H1 (cell line): ENCODE measurements around the gene NDST4. TPM values are rescaled to one million over a fixed set of nuclear protein-coding genes. Genes with fewer than 3 reads are reported as not detected.

ENCODE experiments used
- CTCF ChIA-PET: fragments of 300-600 bp; sonication (Branson Sonifier 250); formaldehyde crosslinking; loops from one replicate; lab custom pipeline; 2021; ENCODE audit not compliant: partially characterized antibody; lab: Charles Lee
- POLR2A ChIA-PET: fragments of 300-600 bp; sonication (Branson Sonifier 250); formaldehyde crosslinking; loops from one replicate; lab custom pipeline; 2021; ENCODE audit warnings: inconsistent platforms; ENCODE audit not compliant: partially characterized antibody; lab: Charles Lee
- DNase-seq, 2 experiments: peaks; one replicate each; pipeline versions ENCODE4 v3.0.0 to v3.0.0-alpha.2; 2010 to 2022; ENCODE audit warnings: low spot score in 2 of 2, low read depth in 1 of 2, mixed read lengths in 1 of 2
- FAIRE-seq: peaks from 2 replicates; lab custom pipeline; 2011; peaks lifted over from hg19 to GRCh38; lab: Jason Lieb, UNC
- H2AFZ ChIP-seq: 2 replicates; pipeline ENCODE4 v1.8.1; 2012; ENCODE audit warnings: low read length, inconsistent platforms
- H2AK5ac ChIP-seq: 2 replicates; pipeline ENCODE4 v1.6.1; 2013; ENCODE audit warnings: low read depth, low read length
- H2BK120ac ChIP-seq: replicated peaks from 2 replicates; pipeline ENCODE3; 2013; ENCODE audit warnings: low read depth, low read length, inconsistent platforms
- H2BK12ac ChIP-seq: 2 replicates; pipeline ENCODE4 v1.6.1; 2013; ENCODE audit warnings: low read depth, low read length
- H2BK15ac ChIP-seq: 2 replicates; pipeline ENCODE4 v1.6.1; 2013; ENCODE audit warnings: low read length
- H2BK20ac ChIP-seq: 2 replicates; pipeline ENCODE4 v1.6.1; 2013; ENCODE audit warnings: low read length
- H2BK5ac ChIP-seq: 2 replicates; pipeline ENCODE4 v1.6.1; 2013; ENCODE audit warnings: low read depth, low read length
- H3K14ac ChIP-seq: 2 replicates; pipeline ENCODE4 v1.6.1; 2013; ENCODE audit warnings: inconsistent platforms; ENCODE audit not compliant: insufficient read length
- H3K18ac ChIP-seq: 2 replicates; pipeline ENCODE4 v1.6.1; 2013; ENCODE audit warnings: low read length; ENCODE audit errors: extremely low read depth
- H3K23ac ChIP-seq: 2 replicates; pipeline ENCODE4 v1.6.1; 2013; ENCODE audit warnings: inconsistent platforms; ENCODE audit not compliant: insufficient read length
- H3K23me2 ChIP-seq: 2 replicates; pipeline ENCODE4 v1.6.1; 2013; ENCODE audit warnings: low read depth, low read length
- H3K27ac ChIP-seq: 2 replicates; pipeline ENCODE4 v1.6.1; 2011; ENCODE audit warnings: low read depth, low read length, inconsistent platforms
- H3K27me3 ChIP-seq, 4 experiments: replicated peaks in 1 of 4; 1 replicate in 1 of 4; 2 replicates in 3 of 4; pipeline versions ENCODE4 v1.6.1 to v1.8.1; 2011 to 2013; ENCODE audit warnings: low read length in 3 of 4, mild to moderate bottlenecking in 3 of 4, inconsistent platforms in 2 of 4, mixed read lengths in 2 of 4, moderate library complexity in 1 of 4; ENCODE audit not compliant: control insufficient read depth in 3 of 4, insufficient read depth in 3 of 4; ENCODE audit errors: extremely low read depth in 1 of 4
- H3K36me3 ChIP-seq, 4 experiments: 2 replicates each; pipeline versions ENCODE4 v1.6.1 to v1.8.1; 2011 to 2013; ENCODE audit warnings: mild to moderate bottlenecking in 4 of 4, low read length in 3 of 4, moderate library complexity in 2 of 4, control low read depth in 1 of 4, inconsistent platforms in 1 of 4; ENCODE audit not compliant: insufficient read depth in 4 of 4, control insufficient read depth in 2 of 4
- H3K4ac ChIP-seq: replicated peaks from 2 replicates; pipeline ENCODE3; 2013; ENCODE audit warnings: low read length, low read depth, mixed read lengths, inconsistent platforms; ENCODE audit not compliant: insufficient read length
- H3K4me1 ChIP-seq, 4 experiments: replicated peaks in 1 of 4; 1 replicate in 1 of 4; 2 replicates in 3 of 4; pipeline versions ENCODE4 v1.6.1 to v1.8.1; 2011 to 2013; ENCODE audit warnings: low read length in 3 of 4, inconsistent platforms in 2 of 4, mixed read lengths in 1 of 4; ENCODE audit not compliant: insufficient read depth in 4 of 4, control insufficient read depth in 3 of 4
- H3K4me2 ChIP-seq, 2 experiments: 2 replicates each; pipeline versions ENCODE4 v1.6.1 to v1.8.1; 2011 to 2013; ENCODE audit warnings: low read depth in 2 of 2, low read length in 2 of 2, control low read depth in 1 of 2, inconsistent platforms in 1 of 2, mild to moderate bottlenecking in 1 of 2; ENCODE audit not compliant: insufficient read depth in 1 of 2
- H3K4me3 ChIP-seq, 4 experiments: fragments of 200-600, 300-600 bp in 1 of 4; sonication (generic), shearing (Covaris generic), sonication (Bioruptor Twin) in 1 of 4; 2 replicates each; pipeline versions ENCODE4 v1.5.1 to v1.8.1; 2011 to 2016; ENCODE audit warnings: low read length in 4 of 4, low read depth in 3 of 4, control low read depth in 2 of 4, inconsistent platforms in 2 of 4, mild to moderate bottlenecking in 2 of 4, mixed read lengths in 1 of 4, moderate library complexity in 1 of 4; ENCODE audit not compliant: insufficient read depth in 2 of 4; ENCODE audit errors: extremely low read depth in 1 of 4
- H3K56ac ChIP-seq: replicated peaks from 2 replicates; pipeline ENCODE3; 2013; ENCODE audit warnings: low read depth, mild to moderate bottlenecking, mixed read lengths, low read length, inconsistent platforms; ENCODE audit not compliant: insufficient read length
- H3K79me1 ChIP-seq: 2 replicates; pipeline ENCODE4 v1.6.1; 2013; ENCODE audit warnings: low read depth, low read length, control low read depth
- H3K79me2 ChIP-seq, 2 experiments: 2 replicates each; pipeline versions ENCODE4 v1.6.1 to v1.8.1; 2012 to 2013; ENCODE audit warnings: low read length in 2 of 2, mild to moderate bottlenecking in 2 of 2, inconsistent platforms in 1 of 2; ENCODE audit not compliant: insufficient read depth in 2 of 2, control insufficient read depth in 1 of 2
- H3K9ac ChIP-seq, 4 experiments: replicated peaks in 1 of 4; 1 replicate in 1 of 4; 2 replicates in 3 of 4; pipeline versions ENCODE4 v1.6.1 to v1.8.1; 2011 to 2013; ENCODE audit warnings: low read depth in 3 of 4, low read length in 3 of 4, control low read depth in 2 of 4, mild to moderate bottlenecking in 2 of 4, moderate library complexity in 2 of 4, inconsistent platforms in 1 of 4; ENCODE audit errors: extremely low read depth in 1 of 4
- H3K9me3 ChIP-seq, 2 experiments: 2 replicates each; pipeline versions ENCODE4 v1.6.1 to v1.8.1; 2012 to 2013; ENCODE audit warnings: mild to moderate bottlenecking in 2 of 2, moderate library complexity in 2 of 2, control low read depth in 1 of 2, inconsistent platforms in 1 of 2, low read depth in 1 of 2, low read length in 1 of 2, mixed read lengths in 1 of 2; ENCODE audit not compliant: insufficient read depth in 2 of 2
- H4K20me1 ChIP-seq, 2 experiments: replicated peaks in 1 of 2; 2 replicates each; pipeline versions ENCODE3 to v1.8.1; 2011 to 2013; ENCODE audit warnings: inconsistent platforms in 2 of 2, low read length in 2 of 2, mild to moderate bottlenecking in 1 of 2; ENCODE audit not compliant: insufficient read depth in 2 of 2, control insufficient read depth in 1 of 2
- H4K5ac ChIP-seq: 2 replicates; pipeline ENCODE4 v1.6.1; 2013; ENCODE audit warnings: low read length, low read depth, mixed read lengths, inconsistent platforms; ENCODE audit not compliant: insufficient read length
- H4K8ac ChIP-seq: 2 replicates; pipeline ENCODE4 v1.8.0; 2013; ENCODE audit warnings: mild to moderate bottlenecking, moderate library complexity, low read length, inconsistent platforms; ENCODE audit not compliant: insufficient read depth; ENCODE audit errors: extremely low read depth
- H4K91ac ChIP-seq: replicated peaks from 2 replicates; pipeline ENCODE3; 2013; ENCODE audit warnings: low read length, mixed read lengths, inconsistent platforms; ENCODE audit not compliant: insufficient read length
- CHD1 ChIP-seq: IDR thresholded peaks from 2 replicates; pipeline ENCODE4 v1.6.1; 2012; ENCODE audit warnings: low read depth, low read length, improper control_type of control experiment
- FOSL1 ChIP-seq: IDR thresholded peaks from 2 replicates; pipeline ENCODE4 v1.6.1; 2011; ENCODE audit warnings: mild to moderate bottlenecking, low read depth, low read length, moderate library complexity; ENCODE audit not compliant: insufficient read depth
- MAFK ChIP-seq: IDR thresholded peaks from 2 replicates; pipeline ENCODE4 v1.6.1; 2012; ENCODE audit warnings: low read depth, mild to moderate bottlenecking, improper control_type of control experiment, low read length
- MAX ChIP-seq: IDR thresholded peaks from 2 replicates; pipeline ENCODE4 v1.6.1; 2012; ENCODE audit warnings: inconsistent platforms
- RBBP5 ChIP-seq: IDR thresholded peaks from 2 replicates; pipeline ENCODE4 v1.7.1; 2012; ENCODE audit warnings: low read depth, mild to moderate bottlenecking, inconsistent platforms, low read length, moderate library complexity, borderline replicate concordance
- RNF2 ChIP-seq: fragments of 200-900, 300-1000 bp; sonication (generic); IDR thresholded peaks from 2 replicates; pipeline ENCODE4 v1.7.1; 2016; ENCODE audit warnings: borderline replicate concordance, low read depth, mild to moderate bottlenecking, antibody characterized with exemption, low read length; ENCODE audit not compliant: poor library complexity, severe bottlenecking; ENCODE audit errors: missing control alignments
- RXRA ChIP-seq: IDR thresholded peaks from 2 replicates; pipeline ENCODE4 v1.6.1; 2011; ENCODE audit warnings: low read depth, mild to moderate bottlenecking, low read length, moderate library complexity; ENCODE audit not compliant: insufficient read depth
- SP4 ChIP-seq: IDR thresholded peaks from 2 replicates; pipeline ENCODE4 v1.6.1; 2012; ENCODE audit warnings: low read length, inconsistent platforms
- SRF ChIP-seq: IDR thresholded peaks from 2 replicates; pipeline ENCODE4 v1.6.1; 2011; ENCODE audit warnings: mild to moderate bottlenecking, low read depth, low read length, moderate library complexity
- WGBS, 2 experiments: shearing (Covaris generic) in 1 of 2; methylation state at CpG; one replicate each; pipeline versions ENCODE4 v1.1.6 to v1.1.7; 2013 to 2015; ENCODE audit warnings: low lambda C conversion rate in 2 of 2, mixed read lengths in 2 of 2, inconsistent platforms in 1 of 2, low coverage in 1 of 2, missing lambda C conversion rate in 1 of 2; ENCODE audit not compliant: insufficient replicate concordance in 2 of 2, insufficient coverage in 1 of 2, insufficient read length in 1 of 2; ENCODE audit errors: extremely low coverage in 1 of 2, missing lambda C conversion rate in 1 of 2; 5-methylcytosine and 5-hydroxymethylcytosine counted together
- polyA plus RNA-seq, 7 experiments: library from polyadenylated mRNA; depleted of rRNA in 3 of 7; stranded (reverse) in 5 of 7; unstranded in 2 of 7; fragments of >200 nt in 5 of 7; fragments of 200-250 nt in 2 of 7; gene quantifications; 1 replicate in 5 of 7; 2 replicates in 1 of 7; 4 replicates in 1 of 7; pipeline versions ENCODE4 v1.2.1 to v1.2.3, GENCODE V29; 2011 to 2013; ENCODE audit warnings: missing spikeins in 2 of 7, mixed read lengths in 2 of 7
- total RNA-seq: library from RNA; stranded (reverse); fragmentation: NEBNext Ultra II Directional; extraction: Animal tissue kit (Norgen Biotek cat#: 25700); gene quantifications from 2 replicates; pipeline ENCODE4 v1.2.1, GENCODE V29; 2021

The NDST4 gene
- total and polyA plus RNA-seq, 2 of the 8 experiments (the other 6 are each of a cell fraction or from before 2014, with no cell fraction given), result 0.02 TPM; not detected in 1

- FAIRE-seq, result no peak
- TF ChIP-seq CHD1, result no peak
- no peak for TF ChIP-seq SP4
- no peak for TF ChIP-seq FOSL1
- no peak for TF ChIP-seq SRF
- TF ChIP-seq MAX, result no peak
- no peak for TF ChIP-seq MAFK
- TF ChIP-seq RBBP5, result no peak
- no peak for TF ChIP-seq RNF2
- no peak for TF ChIP-seq RXRA
Measured at GRCh38 chr4:115082633-115083032, 30.8 kb downstream of the NDST4 start.

More at GRCh38 chr4:115082633-115083032, 30.8 kb downstream of the NDST4 start:
- Histone ChIP-seq H2BK20ac (no peak overlapping the region), H2BK12ac (no peak overlapping the region), H2AFZ (no peak overlapping the region), H4K8ac (no peak overlapping the region), H3K18ac (no peak overlapping the region), H2BK15ac (no peak overlapping the region), H3K56ac (no peak overlapping the region), H2BK120ac (no peak overlapping the region), H3K36me3 (no peaks in the 10 kb centered on the region; a peak in 1 of 8 replicates), H3K9me3 (peaks cover 6 to 18% of the 10 kb centered on the region in 2 experiments), H3K4me2 (no peak overlapping the region), H3K4me3 (no peak overlapping the region), H3K14ac (no peak overlapping the region), H4K5ac (no peak overlapping the region), H3K23ac (no peak overlapping the region), H2AK5ac (no peak overlapping the region), H3K79me1 (no peaks in the 10 kb centered on the region), H3K9ac (no peak overlapping the region), H3K27me3 (no peaks in the 10 kb centered on the region), H3K4ac (no peak overlapping the region), H3K23me2 (no peaks in the 10 kb centered on the region), H4K91ac (no peak overlapping the region), H3K79me2 (no peaks in the 10 kb centered on the region), H4K20me1 (no peaks in the 10 kb centered on the region), H3K27ac (no peak overlapping the region), H3K4me1 (no peaks in the 10 kb centered on the region), H2BK5ac (no peak overlapping the region)
- DNase-seq, result no peak
- CTCF ChIA-PET, result no interaction called here
- 88% methylated on average over 2 of the region's 2 CpGs; no CpG with 5 or more reads in 1 of the 2 experiments for WGBS, 2 experiments
- POLR2A ChIA-PET, result no interaction called here
